GM19025 (cell line): ENCODE data around the gene SP2.

Source experiments
- ATAC-seq: cut with Tn5 transposase; IDR thresholded peaks from one replicate; pipeline ENCODE4 v1.9.1; 2021; ENCODE audit warnings: mild to moderate bottlenecking, low read depth, moderate library complexity; ENCODE audit not compliant: unreplicated experiment

SP2 gene

GRCh38 chr17:47945529-47946508 is 49.8 kb downstream of the SP2 start:
- ATAC-seq: no peak

GRCh38 chr17:47946516-47946915 is 50.5 kb downstream of the SP2 start:
- no peak for ATAC-seq

DNA sequence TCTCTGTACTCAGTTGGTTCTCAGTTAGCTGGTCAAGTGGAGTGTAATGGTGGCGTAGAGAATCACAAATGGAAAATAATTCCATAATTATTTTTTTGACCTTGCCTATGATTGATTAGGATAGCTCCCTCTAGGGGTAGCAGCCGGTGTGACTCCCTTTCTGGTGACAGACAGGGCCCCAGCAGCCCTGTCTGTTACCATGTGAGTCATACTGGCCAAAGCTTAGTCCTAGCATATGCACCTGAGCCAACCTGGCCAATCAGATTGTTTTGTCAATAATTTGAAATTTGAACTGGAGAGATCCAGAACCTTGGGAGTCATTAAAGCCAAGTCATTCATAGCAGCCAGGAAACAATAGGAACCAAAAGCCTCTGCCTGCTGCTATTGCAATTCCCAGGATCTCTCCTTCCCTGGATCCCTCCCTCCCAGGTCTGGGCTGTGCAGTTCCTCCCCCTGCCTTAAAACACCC is 50.9 kb downstream of the SP2 start:
- ATAC-seq: peak; percentile 41

GRCh38 chr17:47948706-47949196 is 52.7 kb downstream of the SP2 start:
- no peak for ATAC-seq

- no peak for ATAC-seq
Observed at GRCh38 chr17:47949197-47949759, 53.2 kb downstream of the SP2 start.

DNA sequence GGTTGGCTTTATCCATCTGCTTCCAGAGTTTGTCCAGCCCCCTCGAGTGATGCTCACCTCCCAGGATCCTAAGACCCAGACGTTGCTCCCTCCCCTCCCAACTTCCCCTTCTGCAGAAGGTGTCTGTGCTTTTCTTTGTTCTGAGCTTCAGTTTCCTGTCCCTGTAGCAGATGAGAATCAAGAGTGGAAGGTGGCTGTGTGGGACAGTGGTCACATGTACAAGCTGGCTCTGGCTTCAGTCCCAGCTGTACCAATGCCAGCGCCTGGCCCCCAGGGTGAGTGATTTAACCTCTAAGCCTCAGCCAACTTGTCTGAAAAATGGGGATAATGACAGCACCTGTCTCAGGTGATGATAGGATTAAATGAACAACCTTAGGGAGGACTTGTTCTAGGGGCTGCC is 53.9 kb downstream of the SP2 start:
- no peak for ATAC-seq

- no peak for ATAC-seq
Observed at GRCh38 chr17:47950448-47950847, 54.4 kb downstream of the SP2 start.

- no peak for ATAC-seq
Observed at GRCh38 chr17:47952171-47953021, 56.4 kb downstream of the SP2 start.

DNA sequence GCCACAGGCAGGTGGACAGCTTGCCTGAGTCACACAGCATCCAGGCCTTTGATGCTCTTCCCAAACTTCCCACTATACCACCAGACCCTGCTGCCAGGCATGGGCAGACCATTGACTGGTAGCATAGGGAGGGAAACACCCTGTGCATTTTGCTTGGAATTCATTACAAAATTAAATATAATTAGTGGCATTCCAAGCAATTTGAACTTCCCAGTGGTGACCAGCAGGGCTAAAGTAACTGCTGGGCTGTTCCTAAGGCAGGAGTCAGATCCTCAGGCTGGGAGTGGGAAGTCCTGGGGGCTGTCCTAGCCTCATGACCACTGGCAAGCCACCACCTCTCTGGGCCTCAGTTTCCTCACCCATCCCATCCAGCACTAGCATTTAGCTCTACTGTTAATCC is 57.9 kb downstream of the SP2 start:
- no peak for ATAC-seq

DNA sequence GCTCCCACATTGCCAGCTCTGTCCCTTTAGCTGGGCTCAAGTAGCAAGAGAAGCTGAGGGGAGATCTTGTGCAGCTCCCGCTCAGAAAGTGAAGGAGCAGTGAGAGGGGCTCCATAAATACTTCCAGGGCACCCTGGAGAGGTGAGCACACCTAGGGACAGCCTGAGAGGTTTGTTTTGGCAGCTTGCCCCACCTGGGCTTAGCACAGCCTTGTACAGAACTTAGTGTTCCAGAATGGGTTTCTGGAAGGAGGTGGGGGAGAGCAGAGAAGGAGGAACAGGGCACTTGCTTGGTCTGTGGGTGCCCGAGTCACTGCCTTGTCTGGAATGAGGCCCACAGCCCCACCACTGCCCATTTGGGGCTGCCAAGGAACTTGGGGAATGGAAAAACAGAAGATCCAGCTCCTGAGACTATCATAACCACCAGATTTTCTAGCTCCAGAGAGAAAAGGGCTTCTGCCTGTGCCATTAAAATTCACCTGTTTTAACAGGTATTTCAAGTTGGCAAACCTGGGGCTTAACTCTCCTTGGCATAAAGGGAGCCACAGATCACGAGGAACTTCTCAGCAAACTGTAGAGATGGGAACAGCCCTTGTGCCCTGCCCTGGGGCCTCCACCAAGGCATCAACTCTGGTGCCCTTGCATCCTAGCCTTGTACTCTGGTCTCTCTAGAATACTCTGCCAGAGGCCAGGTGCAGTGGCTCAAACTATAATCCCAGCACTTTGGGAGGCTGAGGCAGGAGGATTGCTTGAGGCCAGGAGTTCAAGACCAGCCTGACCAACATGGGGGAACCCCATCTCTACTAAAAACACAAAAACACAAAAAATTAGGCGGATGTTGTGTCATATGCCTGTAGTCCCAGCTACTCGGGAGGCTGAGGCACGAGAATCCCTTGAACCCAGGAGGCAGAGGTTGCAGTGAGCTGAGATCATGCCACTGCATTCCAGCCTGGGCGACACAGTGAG is 59.7 kb downstream of the SP2 start:
- ATAC-seq: no peak

GRCh38 chr17:47956791-47957590 is 61.0 kb downstream of the SP2 start:
- no peak for ATAC-seq

DNA sequence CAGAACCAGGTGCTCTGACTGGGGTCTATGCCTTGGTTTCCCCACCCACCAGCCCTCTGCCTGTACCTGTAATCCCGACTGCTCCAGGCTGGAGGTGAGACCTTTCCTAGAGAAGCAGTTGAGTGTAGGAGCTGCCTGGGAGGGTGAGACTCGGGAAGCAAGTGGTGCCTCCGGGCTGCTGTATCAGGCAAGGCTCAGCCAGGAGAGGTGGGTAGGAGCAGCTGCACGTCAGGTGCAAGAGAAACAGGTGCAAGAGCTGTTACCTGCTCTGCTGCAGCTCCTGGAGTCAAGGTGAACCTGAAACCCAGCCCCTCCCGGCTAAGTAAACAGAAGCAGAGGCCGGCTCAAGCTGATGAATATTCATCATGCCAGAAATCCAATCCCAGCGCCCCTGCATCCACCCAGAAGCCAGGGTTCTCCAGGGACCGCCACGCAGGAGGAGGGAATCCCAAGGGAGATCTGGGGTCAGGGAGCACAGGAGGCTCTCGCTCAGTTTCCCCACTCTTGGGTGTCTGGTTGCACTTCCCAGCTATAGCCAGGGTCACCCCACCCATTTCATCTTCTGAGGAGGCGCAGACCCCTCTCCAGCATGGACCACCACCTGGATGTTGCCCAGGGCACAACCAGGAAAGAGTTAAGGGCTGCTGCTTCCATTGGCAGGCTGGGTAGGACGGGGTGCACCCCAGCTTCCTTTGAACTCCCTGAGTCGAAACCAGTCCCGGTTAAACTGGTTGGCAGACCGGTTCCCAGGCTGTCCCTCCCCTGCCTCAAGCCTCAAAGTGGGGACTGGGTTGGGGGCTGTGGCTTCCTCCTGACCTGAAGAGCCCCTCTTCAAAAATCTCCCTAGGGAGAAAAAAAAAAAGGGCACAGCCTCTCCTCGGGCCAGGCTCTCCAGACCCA is 61.8 kb downstream of the SP2 start, which contains the start of gene PRR15L:
Gene PRR15L, minus strand, starts transcription at position 293 of the 900 bp plus-strand sequence. CDS start 4,649 bp downstream, outside the sequence.
- ATAC-seq: no peak

DNA sequence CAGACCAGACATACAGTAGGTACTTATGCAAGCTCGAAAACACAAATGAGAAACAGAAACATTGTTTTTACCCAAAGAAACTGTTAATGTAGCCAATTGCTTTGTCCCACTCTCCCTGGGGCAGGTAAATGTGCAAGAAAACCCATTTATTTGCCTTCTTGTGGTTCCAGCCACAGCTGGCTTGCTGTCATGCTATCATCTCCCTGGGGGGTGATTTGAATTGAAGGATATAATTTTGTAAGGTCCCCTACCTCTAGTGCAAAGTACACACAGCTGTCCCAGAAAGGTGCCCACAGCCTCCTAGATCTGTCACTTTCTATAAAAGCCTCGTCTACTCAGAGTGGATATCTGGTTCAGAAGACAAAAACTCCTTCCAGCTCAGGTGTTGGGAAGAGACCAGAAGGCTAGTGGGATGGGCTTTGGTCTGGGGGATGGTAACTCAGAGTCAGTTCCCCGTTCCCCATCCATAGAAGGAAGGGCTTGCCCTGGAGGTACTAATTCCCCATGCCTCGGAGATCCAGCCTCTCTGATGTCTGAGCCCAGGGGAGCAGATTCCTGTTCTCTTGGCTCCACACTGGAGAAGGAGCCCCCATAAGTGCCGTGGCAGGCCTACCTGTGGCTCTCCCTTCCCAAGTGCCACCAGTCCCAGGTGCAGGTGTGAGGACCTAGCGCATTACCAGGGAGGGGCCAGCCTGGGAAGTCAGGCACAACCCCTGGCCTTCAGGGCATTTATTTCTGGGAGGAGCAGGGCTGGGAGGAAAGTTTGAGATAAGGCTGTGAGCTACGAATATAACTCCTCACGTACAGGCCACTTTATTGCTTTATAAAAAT is 64.0 kb downstream of the SP2 start:
- no peak for ATAC-seq

DNA sequence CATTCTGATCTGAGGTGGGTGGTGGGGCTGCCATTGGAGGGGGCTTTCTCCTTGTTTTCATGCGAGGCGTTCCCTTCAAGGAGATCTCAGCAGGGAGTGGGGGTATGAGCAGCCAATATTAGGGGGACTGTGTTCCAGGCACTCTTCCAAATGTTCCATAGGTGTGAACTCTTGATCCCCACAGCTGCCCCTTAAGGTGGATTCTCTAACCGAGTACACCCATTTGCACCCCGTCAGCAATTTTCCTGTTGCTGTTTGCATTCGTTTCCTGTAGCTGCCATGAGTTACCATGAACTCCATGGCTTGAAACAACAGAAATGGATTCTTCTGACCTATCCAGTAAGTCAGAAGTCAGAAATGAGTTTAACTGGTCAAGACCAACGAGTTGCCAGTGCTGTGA is 65.4 kb downstream of the SP2 start:
- no peak for ATAC-seq

DNA sequence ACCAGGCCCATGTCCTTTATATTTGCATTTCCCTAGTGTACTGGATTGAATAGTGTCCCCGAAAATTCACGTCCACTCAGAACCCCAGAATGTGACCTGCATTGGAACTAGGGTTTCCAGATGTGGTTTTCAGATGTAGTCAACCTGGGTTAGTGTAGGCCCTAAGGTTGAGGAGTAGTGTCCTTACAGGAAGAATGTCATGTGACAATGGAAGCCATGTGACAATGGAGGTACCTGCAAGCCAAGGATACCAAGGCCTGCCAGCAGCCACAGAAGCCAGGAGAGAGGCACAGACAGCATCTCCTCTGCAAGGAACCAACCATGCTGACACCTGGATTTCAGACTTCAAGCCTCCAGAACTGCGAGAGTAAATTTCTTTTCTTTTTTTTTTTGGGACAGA is 66.9 kb downstream of the SP2 start:
- no peak for ATAC-seq

GRCh38 chr17:47964856-47965255 is 68.8 kb downstream of the SP2 start:
- no peak for ATAC-seq

DNA sequence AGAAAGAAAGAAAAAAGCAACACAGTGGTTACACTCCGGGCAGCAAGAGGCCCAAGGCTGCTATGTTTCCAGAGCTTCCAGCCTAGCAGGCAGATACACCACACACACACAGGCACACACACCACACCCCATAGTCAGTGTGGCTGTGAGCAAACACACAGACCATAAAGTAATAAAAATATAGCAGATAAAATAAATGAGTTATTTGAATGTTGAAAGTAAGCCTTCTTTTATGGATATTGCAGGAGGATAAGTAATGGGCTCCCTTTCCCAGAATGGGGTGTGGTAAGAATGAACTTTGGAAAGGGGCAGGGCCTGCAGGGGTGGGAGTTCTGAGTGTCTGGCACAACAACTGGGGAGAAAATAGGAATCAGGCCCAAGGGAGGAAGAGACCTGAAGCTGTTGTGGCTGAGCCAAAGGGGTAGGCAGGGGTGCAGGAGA is 70.1 kb downstream of the SP2 start:
- no peak for ATAC-seq
